Measurements from ENCODE around the gene CIB2.
A peak's percentile ranks its signal among the peaks of the same experiment; 100 is the strongest.

Gene CIB2

DNA sequence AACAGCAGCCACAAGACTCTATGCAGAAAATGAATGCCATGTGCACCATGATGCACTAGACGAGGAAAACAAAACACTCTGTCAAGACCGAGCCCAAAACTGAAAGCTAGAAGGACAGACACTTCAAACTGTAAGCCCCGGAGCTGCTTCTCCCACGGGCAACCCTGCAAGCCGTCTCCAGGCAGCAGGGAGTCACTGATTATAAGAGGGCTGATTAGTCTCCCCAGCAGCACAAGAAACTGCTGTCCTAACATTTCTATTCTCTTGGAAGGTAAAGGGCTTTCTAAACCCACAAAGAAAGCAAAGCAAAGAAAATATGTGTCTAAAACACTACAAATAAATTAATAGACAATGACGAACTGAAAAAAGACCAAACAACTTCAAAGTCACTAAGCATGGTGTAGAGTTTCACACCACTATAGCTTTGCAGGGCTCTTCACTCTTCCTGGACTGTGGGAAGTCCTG lies 69.2 kb downstream of the CIB2 start:
- peak overlapping the region; percentile 21 for H3K4me3 ChIP-seq (ENCODE audit: low read length)
- DNase-seq (ENCODE audit: low read depth) = no peak
- TF ChIP-seq, protein P1, sequence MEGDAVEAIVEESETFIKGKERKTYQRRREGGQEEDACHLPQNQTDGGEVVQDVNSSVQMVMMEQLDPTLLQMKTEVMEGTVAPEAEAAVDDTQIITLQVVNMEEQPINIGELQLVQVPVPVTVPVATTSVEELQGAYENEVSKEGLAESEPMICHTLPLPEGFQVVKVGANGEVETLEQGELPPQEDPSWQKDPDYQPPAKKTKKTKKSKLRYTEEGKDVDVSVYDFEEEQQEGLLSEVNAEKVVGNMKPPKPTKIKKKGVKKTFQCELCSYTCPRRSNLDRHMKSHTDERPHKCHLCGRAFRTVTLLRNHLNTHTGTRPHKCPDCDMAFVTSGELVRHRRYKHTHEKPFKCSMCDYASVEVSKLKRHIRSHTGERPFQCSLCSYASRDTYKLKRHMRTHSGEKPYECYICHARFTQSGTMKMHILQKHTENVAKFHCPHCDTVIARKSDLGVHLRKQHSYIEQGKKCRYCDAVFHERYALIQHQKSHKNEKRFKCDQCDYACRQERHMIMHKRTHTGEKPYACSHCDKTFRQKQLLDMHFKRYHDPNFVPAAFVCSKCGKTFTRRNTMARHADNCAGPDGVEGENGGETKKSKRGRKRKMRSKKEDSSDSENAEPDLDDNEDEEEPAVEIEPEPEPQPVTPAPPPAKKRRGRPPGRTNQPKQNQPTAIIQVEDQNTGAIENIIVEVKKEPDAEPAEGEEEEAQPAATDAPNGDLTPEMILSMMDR (conservative IDR thresholded peaks at IDR 0.05; ENCODE audit: low read depth, low read length) = no peak

DNA sequence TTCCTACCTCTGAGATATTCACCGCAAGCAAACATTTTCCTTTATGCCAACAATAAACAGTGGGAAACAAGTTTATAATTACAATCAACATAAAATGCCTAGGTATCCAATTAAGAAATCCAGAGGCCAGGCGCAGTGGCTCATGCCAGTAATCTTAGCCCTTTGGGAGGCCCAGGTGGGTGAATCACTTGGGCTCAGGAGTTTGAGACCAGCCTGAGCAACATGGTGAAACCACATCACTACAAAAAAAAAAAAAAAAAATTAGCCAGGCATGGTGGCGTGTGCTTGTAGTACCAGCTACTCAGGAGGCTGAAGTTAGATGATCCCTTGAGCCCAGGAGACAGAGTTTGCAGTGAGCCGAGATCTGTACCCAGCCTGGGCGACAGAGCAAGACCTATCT lies 71.0 kb downstream of the CIB2 start:
- no peak overlapping the region for H3K4me3 ChIP-seq (ENCODE audit: low read length)
- TF ChIP-seq, protein P1 (conservative IDR thresholded peaks at IDR 0.05; ENCODE audit: low read depth, low read length) = no peak
- no peak for DNase-seq (ENCODE audit: low read depth)

GRCh38 chr15:78059110-78059839 lies 72.0 kb downstream of the CIB2 start:
- DNase-seq (ENCODE audit: low read depth) = no peak
- no peak overlapping the region for H3K4me3 ChIP-seq (ENCODE audit: low read length)
- TF ChIP-seq, protein P1 (conservative IDR thresholded peaks at IDR 0.05; ENCODE audit: low read depth, low read length) = no peak

GRCh38 chr15:78058401-78058935 lies 72.8 kb downstream of the CIB2 start:
- DNase-seq (ENCODE audit: low read depth) = no peak
- H3K4me3 ChIP-seq (ENCODE audit: low read length) = no peak overlapping the region
- TF ChIP-seq, protein P1 (conservative IDR thresholded peaks at IDR 0.05; ENCODE audit: low read depth, low read length) = no peak

DNA sequence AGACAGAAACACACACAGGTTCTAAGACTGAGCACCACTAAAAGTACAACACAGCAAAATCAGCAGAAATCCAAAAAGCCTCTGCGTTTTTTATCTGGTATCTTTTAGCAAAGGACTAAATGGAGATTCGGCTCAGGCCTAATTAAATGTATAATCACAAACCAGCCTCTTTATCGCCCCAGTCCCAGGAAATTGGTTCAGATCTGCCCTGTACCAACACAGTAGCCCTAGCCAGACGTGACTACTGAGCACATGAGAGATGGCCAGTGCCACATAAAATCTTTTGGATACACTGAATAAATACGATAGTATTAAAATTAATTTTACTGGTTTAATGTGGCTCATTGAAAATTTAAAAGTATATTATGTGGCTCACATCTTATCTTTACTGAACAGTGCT lies 73.4 kb downstream of the CIB2 start:
- TF ChIP-seq, protein P1 (conservative IDR thresholded peaks at IDR 0.05; ENCODE audit: low read depth, low read length) = no peak

DNA sequence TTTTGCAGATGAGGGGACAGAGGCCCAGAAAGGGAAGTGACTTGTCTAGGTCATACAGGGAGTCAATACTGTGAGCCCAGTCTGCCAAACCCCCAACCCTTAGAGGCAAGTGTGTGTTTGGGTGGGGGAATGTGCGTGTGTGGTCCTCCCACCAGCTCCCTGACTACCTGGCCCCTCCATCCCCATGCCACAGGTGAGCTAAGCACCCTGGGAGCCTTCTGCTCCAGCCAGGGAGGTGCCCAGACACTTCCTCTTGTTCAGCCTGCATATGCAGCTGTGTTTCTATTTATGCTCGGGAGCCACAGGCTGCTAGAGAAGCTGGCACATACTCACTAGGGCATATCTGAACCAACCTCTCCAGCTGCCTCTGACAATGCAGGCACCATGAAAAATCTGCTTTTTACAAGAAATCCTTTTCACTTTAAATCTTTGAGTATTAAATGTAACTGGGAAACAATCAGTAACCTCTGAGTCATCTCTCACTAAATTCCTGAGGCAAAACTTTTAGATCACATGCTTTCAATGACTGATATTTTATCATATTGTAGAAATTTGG lies 74.5 kb downstream of the CIB2 start:
- TF ChIP-seq, protein P1 (conservative IDR thresholded peaks at IDR 0.05; ENCODE audit: low read depth, low read length) = no peak
- no peak for DNase-seq (ENCODE audit: low read depth)
- peak overlapping the region; percentile 6 for H3K4me3 ChIP-seq (ENCODE audit: low read length)

More for the DNA sequence above, 73.4 kb downstream of the CIB2 start:
- no peak for DNase-seq (ENCODE audit: low read depth)
- H3K4me3 ChIP-seq (ENCODE audit: low read length) = no peak overlapping the region
